Endothelial cell of umbilical vein (primary cell): Measurements from ENCODE around the gene ADNP. TPM values are rescaled to one million over a fixed set of nuclear protein-coding genes. Genes with fewer than 3 reads are reported as not detected.

Experiments
- BruUV-seq: library from RNA; stranded (reverse); fragments of 400-500 nt; replicated peaks from 2 replicates; lab custom pipeline; 2021; lab: Mats Ljungman, UMichigan
- CTCF ChIA-PET: fragments of 300-600, 350-600 bp; sonication (Branson Sonifier 250); formaldehyde crosslinking; loops from one replicate; lab custom pipeline; 2021; ENCODE audit warnings: antibody characterized with exemption, inconsistent platforms; lab: Charles Lee
- POLR2A ChIA-PET: fragments of 300-600, 350-600 bp; sonication (Branson Sonifier 250); formaldehyde crosslinking; loops from one replicate; lab custom pipeline; 2021; ENCODE audit warnings: antibody characterized with exemption, inconsistent platforms; lab: Charles Lee
- DNase-seq: peaks from one replicate; pipeline ENCODE4 v3.0.0-alpha.2; 2011; ENCODE audit warnings: low read depth, low spot score
- FAIRE-seq: peaks from 2 replicates; lab custom pipeline; 2011; peaks lifted over from hg19 to GRCh38; lab: Jason Lieb, UNC
- H2AFZ ChIP-seq: 2 replicates; pipeline ENCODE4 v1.6.0; 2012; ENCODE audit warnings: low read depth, low read length, control low read depth, inconsistent platforms
- H3K27ac ChIP-seq: 2 replicates; pipeline ENCODE4 v1.5.1; 2011; ENCODE audit warnings: low read depth, mild to moderate bottlenecking, control low read depth, low read length, moderate library complexity; ENCODE audit not compliant: insufficient read depth
- H3K27me3 ChIP-seq, 2 experiments: 2 replicates each; pipeline versions ENCODE4 v1.6.0 to v1.6.1; 2011; ENCODE audit warnings: low read length in 2 of 2, mixed read lengths in 1 of 2; ENCODE audit not compliant: control insufficient read depth in 2 of 2, insufficient read depth in 2 of 2
- H3K36me3 ChIP-seq, 2 experiments: 2 replicates in 1 of 2; 3 replicates in 1 of 2; pipeline ENCODE4 v1.5.1; 2011; ENCODE audit warnings: low read length in 2 of 2, mild to moderate bottlenecking in 1 of 2, moderate library complexity in 1 of 2; ENCODE audit not compliant: control insufficient read depth in 2 of 2, insufficient read depth in 2 of 2; ENCODE audit errors: extremely low read depth in 1 of 2
- H3K4me1 ChIP-seq: 3 replicates; pipeline ENCODE4 v1.5.1; 2011; ENCODE audit warnings: mild to moderate bottlenecking, low read length; ENCODE audit not compliant: control insufficient read depth, insufficient read depth; ENCODE audit errors: extremely low read depth
- H3K4me2 ChIP-seq: 2 replicates; pipeline ENCODE4 v1.6.1; 2011; ENCODE audit warnings: low read length, control low read depth, mixed read lengths; ENCODE audit not compliant: insufficient read depth
- H3K4me3 ChIP-seq, 3 experiments: fragments of 200-600 bp in 1 of 3; sonication (generic), shearing (Covaris generic) in 1 of 3; replicated peaks in 1 of 3; 2 replicates each; pipeline ENCODE4 v1.5.1; 2011 to 2016; ENCODE audit warnings: control low read depth in 3 of 3, low read length in 3 of 3, mild to moderate bottlenecking in 2 of 3, inconsistent platforms in 1 of 3, low read depth in 1 of 3, moderate library complexity in 1 of 3; ENCODE audit not compliant: insufficient read depth in 1 of 3
- H3K79me2 ChIP-seq: 2 replicates; pipeline ENCODE4 v1.6.0; 2012; ENCODE audit warnings: low read length, inconsistent platforms; ENCODE audit not compliant: control insufficient read depth, insufficient read depth
- H3K9ac ChIP-seq: replicated peaks from 2 replicates; pipeline ENCODE3; 2011; ENCODE audit warnings: low read length, control low read depth; ENCODE audit not compliant: insufficient read depth; ENCODE audit errors: extremely low read depth
- H3K9me1 ChIP-seq: replicated peaks from 3 replicates; pipeline ENCODE4 v1.6.0; 2011; ENCODE audit warnings: mild to moderate bottlenecking, low read length; ENCODE audit not compliant: control insufficient read depth, insufficient read depth; ENCODE audit errors: extremely low read depth
- H3K9me3 ChIP-seq: replicated peaks from 2 replicates; pipeline ENCODE4 v1.5.1; 2012; ENCODE audit warnings: low read length, inconsistent platforms; ENCODE audit not compliant: control insufficient read depth, insufficient read depth
- H4K20me1 ChIP-seq: replicated peaks from 2 replicates; pipeline ENCODE3; 2011; ENCODE audit warnings: mild to moderate bottlenecking, low read length; ENCODE audit not compliant: control insufficient read depth, insufficient read depth; ENCODE audit errors: extremely low read depth
- CTCF ChIP-seq, 2 donors: IDR thresholded peaks; 1 replicate in 1 of 2; 2 replicates in 1 of 2; pipeline ENCODE4 v1.5.1; 2011; ENCODE audit warnings: low read length in 2 of 2, mild to moderate bottlenecking in 2 of 2, moderate library complexity in 2 of 2, control low read depth in 1 of 2, inconsistent platforms in 1 of 2, low read depth in 1 of 2; ENCODE audit not compliant: insufficient read depth in 1 of 2; ENCODE audit errors: extremely low read depth in 1 of 2
- EZH2 ChIP-seq: IDR thresholded peaks from 2 replicates; pipeline ENCODE4 v1.6.1; 2012; ENCODE audit warnings: borderline replicate concordance, low read depth, mild to moderate bottlenecking, moderate library complexity, low read length, inconsistent platforms; ENCODE audit not compliant: severe bottlenecking
- FOS ChIP-seq: IDR thresholded peaks from 2 replicates; pipeline ENCODE4 v1.6.1; 2011; ENCODE audit warnings: mild to moderate bottlenecking, low read length, moderate library complexity, borderline replicate concordance; ENCODE audit not compliant: insufficient read depth
- MYC ChIP-seq: IDR thresholded peaks from one replicate; pipeline ENCODE4 v1.6.1; 2011; ENCODE audit warnings: mild to moderate bottlenecking, low read depth, low read length
- POLR2AphosphoS5 ChIP-seq: IDR thresholded peaks from 2 replicates; pipeline ENCODE4 v1.6.1; 2012; ENCODE audit warnings: low read depth, mild to moderate bottlenecking, control low read depth, low read length, moderate library complexity; ENCODE audit not compliant: insufficient read depth
- dilution Hi-C: fragments of 300-500 bp; cut with MboI; formaldehyde crosslinking; loops from one replicate; pipeline ENCODE4 v1.15.0; 2019; ENCODE audit warnings: low sequenced_read_pairs; ENCODE audit not compliant: extremely low pct_ligation_motif_present
- intact Hi-C: fragments of 100-400 bp; cut with micrococcal nuclease; formaldehyde crosslinking; loops from one replicate; pipeline ENCODE4 v1.10.0; 2022
- polyA plus RNA-seq, 4 experiments: library from polyadenylated mRNA; depleted of rRNA in 3 of 4; stranded (reverse) in 3 of 4; unstranded in 1 of 4; fragments of >200 nt; gene quantifications; 2 replicates each; pipeline versions ENCODE4 v1.2.1 to v1.2.3, GENCODE V29; 2011 to 2012; ENCODE audit warnings: missing spikeins in 1 of 4
- total RNA-seq: library from RNA; stranded (reverse); gene quantifications from 2 replicates; pipeline ENCODE4 v1.2.3, GENCODE V29; 2021

ADNP gene
- total and polyA plus RNA-seq, 2 donors (not counting 3 experiments of a cell fraction or from before 2014, with no cell fraction given): 17.8 to 66.0 TPM

- CTCF ChIA-PET: interaction anchor here (1.5 kb wide), 1 partner anchor 124 kb away, joined by 3 read pairs; no protein-coding TSS in a partner anchor
- FAIRE-seq: no peak
- POLR2A ChIA-PET: no interaction called here
- H3K4me1 ChIP-seq: no peaks in the 10 kb centered on the region
- no peak overlapping the region for H3K27ac ChIP-seq
- intact Hi-C loops: no loop called here
- H3K4me3 ChIP-seq: no peak overlapping the region
- H3K36me3 ChIP-seq: no peaks in the 10 kb centered on the region
- no peak overlapping the region for H2AFZ ChIP-seq
- H3K79me2 ChIP-seq: no peaks in the 10 kb centered on the region
- H3K4me2 ChIP-seq: no peak overlapping the region
- H3K9ac ChIP-seq: no peak overlapping the region
- DNase-seq: no peak
- dilution Hi-C loops: no loop called here
- H3K9me3 ChIP-seq: no peaks in the 10 kb centered on the region
- H4K20me1 ChIP-seq: no peaks in the 10 kb centered on the region
- no TSS peak for BruUV-seq
- H3K27me3 ChIP-seq: no peaks in the 10 kb centered on the region
- no peak for TF ChIP-seq MYC
- TF ChIP-seq FOS: no peak
- TF ChIP-seq EZH2: no peak
- TF ChIP-seq CTCF (IDR thresholded peaks at IDR 0.05; ENCODE audit: extremely low read depth in 1 of 2, insufficient read depth in 1 of 2, low read depth in 1 of 2, low read length in 2 of 2): no peak
- no peak for TF ChIP-seq POLR2AphosphoS5
- H3K9me1 ChIP-seq: no peaks in the 10 kb centered on the region
Measured at GRCh38 chr20:50872560-50873425, 58.4 kb downstream of the ADNP start.
